Effector memory CD4-positive, alpha-beta T cell (primary cell): ENCODE results near the gene STRN3.
"Not testable (repeated sequence)": the region's sequence is repeated elsewhere in the genome, so short reads cannot be mapped to it uniquely, and the experiment has no call there.

Experiments used
- DNase-seq, 3 donors: peaks; one replicate each; pipeline ENCODE4 v3.0.0-alpha.2; 2020
- H3K27ac ChIP-seq: 2 replicates; pipeline ENCODE4 v1.7.0; 2013; ENCODE audit warnings: mild to moderate bottlenecking, low read length, moderate library complexity; ENCODE audit not compliant: insufficient read depth, poor library complexity, severe bottlenecking
- H3K27me3 ChIP-seq: replicated peaks from 2 replicates; pipeline ENCODE4 v1.7.0; 2013; ENCODE audit warnings: mild to moderate bottlenecking, low read length; ENCODE audit not compliant: insufficient read depth, control insufficient read depth, poor library complexity, severe bottlenecking
- H3K36me3 ChIP-seq: 2 replicates; pipeline ENCODE4 v1.7.0; 2013; ENCODE audit warnings: mild to moderate bottlenecking, low read length, moderate library complexity; ENCODE audit not compliant: control insufficient read depth, insufficient read depth
- H3K4me1 ChIP-seq: 2 replicates; pipeline ENCODE4 v1.7.0; 2013; ENCODE audit warnings: low read length, mild to moderate bottlenecking; ENCODE audit not compliant: control insufficient read depth, insufficient read depth, poor library complexity, severe bottlenecking
- H3K4me3 ChIP-seq: 2 replicates; pipeline ENCODE4 v1.7.0; 2013; ENCODE audit warnings: low read length, low read depth, mild to moderate bottlenecking; ENCODE audit not compliant: insufficient read depth, poor library complexity, severe bottlenecking
- H3K9me3 ChIP-seq: 2 replicates; pipeline ENCODE4 v1.7.0; 2013; ENCODE audit warnings: mild to moderate bottlenecking, low read length, moderate library complexity; ENCODE audit not compliant: control insufficient read depth

STRN3 gene

DNA sequence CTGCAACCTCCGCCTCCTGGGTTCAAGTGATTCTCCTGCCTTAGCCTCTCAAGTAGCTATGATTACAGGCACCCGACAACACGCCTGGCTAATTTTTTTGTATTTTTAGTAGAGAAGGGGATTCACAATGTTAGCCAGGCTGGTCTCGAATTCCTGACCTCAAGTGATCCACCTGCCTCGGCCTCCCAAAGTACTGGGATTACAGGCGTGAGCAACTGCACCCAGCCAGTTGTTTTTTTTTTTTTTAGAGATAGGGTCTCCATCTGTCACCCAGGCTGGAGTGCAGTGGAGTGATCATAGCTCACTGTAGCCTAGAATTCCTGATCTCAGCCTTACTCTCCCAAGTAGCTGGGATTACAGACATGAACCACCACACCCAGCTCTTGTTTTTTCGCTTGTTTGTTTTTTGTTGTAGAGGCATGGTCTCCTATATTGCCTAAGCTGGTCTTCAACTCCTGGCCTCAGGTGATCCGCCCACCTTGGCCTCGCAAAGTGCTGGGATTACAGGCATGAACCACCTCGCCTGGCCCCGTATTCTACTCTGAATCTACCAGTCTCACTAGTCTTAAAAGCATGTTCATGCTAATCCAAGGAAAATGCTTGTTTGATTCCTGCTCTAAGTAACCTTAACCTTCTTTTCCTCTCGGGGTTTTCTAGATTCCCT, 31.7 kb upstream of the STRN3 start:
- Histone ChIP-seq H3K4me3 (no peak overlapping the region), H3K36me3 (no peaks in the 10 kb centered on the region), H3K4me1 (no peaks in the 10 kb centered on the region), H3K27ac (no peak overlapping the region), H3K9me3 (no peaks in the 10 kb centered on the region), H3K27me3 (no peaks in the 10 kb centered on the region)
- no peak for DNase-seq

DNA sequence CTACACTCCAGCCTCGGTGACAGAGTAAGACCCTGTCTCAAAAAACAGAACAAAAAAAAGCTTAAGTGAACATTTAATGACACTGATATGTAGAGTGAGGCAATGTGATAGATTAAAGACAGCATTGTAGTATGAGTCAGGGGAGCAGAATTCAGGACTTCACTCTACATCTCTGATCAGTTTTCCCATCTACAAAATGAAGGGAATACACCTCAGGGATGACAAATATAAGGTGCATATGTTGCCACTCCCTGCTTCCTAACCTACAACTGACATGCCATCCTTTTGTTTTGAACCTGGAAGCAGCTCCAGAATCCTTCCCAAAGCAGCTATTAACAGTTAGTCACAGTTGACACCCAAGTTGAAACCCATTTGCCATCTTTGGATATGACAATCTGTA, 30.9 kb upstream of the STRN3 start:
- Histone ChIP-seq H3K36me3 (no peaks in the 10 kb centered on the region), H3K4me3 (no peak overlapping the region), H3K27ac (no peak overlapping the region), H3K4me1 (no peaks in the 10 kb centered on the region), H3K9me3 (no peaks in the 10 kb centered on the region), H3K27me3 (no peaks in the 10 kb centered on the region)
- no peak for DNase-seq

DNA sequence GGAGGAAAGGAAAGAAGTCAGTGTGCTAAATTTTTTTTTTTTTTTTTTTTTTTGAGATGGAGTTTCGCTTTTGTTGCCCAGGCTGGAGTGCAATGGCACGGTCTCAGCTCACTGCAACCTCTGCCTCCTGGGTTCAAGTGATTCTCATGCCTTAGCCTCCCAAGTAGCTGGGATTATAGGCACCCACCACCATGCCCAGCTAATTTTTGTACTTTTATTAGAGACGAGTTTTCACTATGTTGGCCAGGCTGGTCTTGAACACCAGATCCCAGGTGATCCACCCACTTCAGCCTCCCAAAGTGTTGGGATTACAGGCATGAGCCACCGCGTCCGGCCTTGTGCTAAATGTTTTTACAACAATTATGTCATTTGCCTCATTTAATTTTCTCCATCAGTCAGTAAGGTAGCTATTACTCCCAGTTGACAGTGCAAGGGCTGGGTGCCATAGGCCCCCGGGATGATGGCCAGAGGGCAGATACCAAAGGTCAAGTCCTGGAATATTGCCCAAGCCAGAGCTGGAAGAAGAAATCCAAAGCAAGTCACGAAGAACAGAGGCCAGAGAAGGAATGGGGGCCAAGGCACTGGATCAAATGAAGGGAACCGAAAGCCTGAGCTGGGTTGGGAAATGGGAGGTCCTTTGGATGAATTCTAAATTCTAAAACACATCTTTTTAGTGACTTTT, 26.9 kb upstream of the STRN3 start:
- not testable (repeated sequence) for DNase-seq, H3K4me1 ChIP-seq, H3K27me3 ChIP-seq, H3K4me3 ChIP-seq, H3K36me3 ChIP-seq, H3K27ac ChIP-seq, H3K9me3 ChIP-seq

DNA sequence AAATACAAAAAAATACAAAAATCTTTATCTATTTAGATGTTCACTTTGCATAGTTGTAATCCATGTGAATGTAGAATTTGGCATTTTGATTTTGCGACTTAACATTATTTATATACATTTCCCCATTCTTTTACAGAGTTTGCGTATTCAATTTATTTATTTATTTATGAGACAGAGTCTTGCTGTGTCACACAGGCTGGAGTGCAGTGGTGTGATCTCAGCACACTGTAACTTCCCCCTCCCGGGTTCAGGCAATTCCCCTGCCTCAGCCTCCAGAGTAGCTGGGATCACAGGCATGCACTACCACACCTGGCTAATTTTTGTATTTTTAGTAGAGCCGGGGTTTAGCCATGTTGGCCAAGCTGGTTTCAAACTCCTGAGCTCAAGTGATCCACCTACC, 25.3 kb upstream of the STRN3 start:
- H3K27ac ChIP-seq: no peak overlapping the region
- no peak overlapping the region for H3K4me3 ChIP-seq
- no peaks in the 10 kb centered on the region for H3K36me3 ChIP-seq
- no peaks in the 10 kb centered on the region for H3K4me1 ChIP-seq
- no peaks in the 10 kb centered on the region for H3K27me3 ChIP-seq
- DNase-seq: no peak
- H3K9me3 ChIP-seq: no peaks in the 10 kb centered on the region

DNA sequence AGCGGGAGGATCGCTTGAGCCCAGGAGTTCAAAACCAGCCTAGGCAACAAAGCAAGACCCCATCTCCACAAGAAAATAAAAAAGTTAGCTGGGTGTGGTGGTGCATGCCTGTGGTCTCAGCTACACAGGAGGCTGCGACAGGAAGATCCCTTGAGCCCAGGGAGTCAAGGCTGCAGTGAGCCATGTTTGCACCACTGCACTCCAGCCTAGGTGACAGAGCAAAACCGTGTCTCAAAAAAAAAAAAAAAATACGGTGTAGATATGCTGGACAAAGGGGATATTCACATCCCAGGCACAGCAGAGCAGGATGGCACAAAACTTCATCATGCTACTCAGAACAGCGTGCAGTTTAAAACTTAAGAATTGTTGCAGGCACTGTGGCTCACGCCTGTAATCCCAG, 24.8 kb upstream of the STRN3 start:
- no peaks in the 10 kb centered on the region for H3K4me1 ChIP-seq
- no peaks in the 10 kb centered on the region for H3K36me3 ChIP-seq

DNA sequence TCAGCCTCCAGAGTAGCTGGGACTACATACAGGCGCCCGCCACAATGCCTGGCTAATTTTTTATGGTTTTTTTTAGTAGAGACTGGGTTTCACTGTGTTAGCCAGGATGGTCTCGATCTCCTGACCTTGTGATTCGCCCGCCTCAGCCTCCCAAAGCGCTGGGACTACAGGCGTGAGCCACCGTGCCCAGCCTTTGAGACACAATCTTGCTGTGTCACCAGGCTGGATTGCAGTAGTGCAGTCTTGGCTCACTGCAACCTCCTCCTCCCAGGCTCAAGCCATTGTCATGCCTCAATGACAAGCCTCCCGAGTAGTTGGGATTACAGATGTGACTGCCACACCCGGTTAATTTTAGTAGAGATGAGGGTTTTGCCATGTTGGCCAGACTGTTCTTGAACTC, 21.3 kb upstream of the STRN3 start:
- no peak overlapping the region for H3K27ac ChIP-seq
- H3K36me3 ChIP-seq: no peaks in the 10 kb centered on the region
- no peaks in the 10 kb centered on the region for H3K4me1 ChIP-seq
- DNase-seq: no peak
- no peak overlapping the region for H3K4me3 ChIP-seq
- no peaks in the 10 kb centered on the region for H3K9me3 ChIP-seq
- no peaks in the 10 kb centered on the region for H3K27me3 ChIP-seq

More for the DNA sequence above, 24.8 kb upstream of the STRN3 start:
- H3K4me3 ChIP-seq: no peak overlapping the region
- DNase-seq: no peak
- no peak overlapping the region for H3K27ac ChIP-seq
- H3K27me3 ChIP-seq: no peaks in the 10 kb centered on the region
- H3K9me3 ChIP-seq: no peaks in the 10 kb centered on the region

DNA sequence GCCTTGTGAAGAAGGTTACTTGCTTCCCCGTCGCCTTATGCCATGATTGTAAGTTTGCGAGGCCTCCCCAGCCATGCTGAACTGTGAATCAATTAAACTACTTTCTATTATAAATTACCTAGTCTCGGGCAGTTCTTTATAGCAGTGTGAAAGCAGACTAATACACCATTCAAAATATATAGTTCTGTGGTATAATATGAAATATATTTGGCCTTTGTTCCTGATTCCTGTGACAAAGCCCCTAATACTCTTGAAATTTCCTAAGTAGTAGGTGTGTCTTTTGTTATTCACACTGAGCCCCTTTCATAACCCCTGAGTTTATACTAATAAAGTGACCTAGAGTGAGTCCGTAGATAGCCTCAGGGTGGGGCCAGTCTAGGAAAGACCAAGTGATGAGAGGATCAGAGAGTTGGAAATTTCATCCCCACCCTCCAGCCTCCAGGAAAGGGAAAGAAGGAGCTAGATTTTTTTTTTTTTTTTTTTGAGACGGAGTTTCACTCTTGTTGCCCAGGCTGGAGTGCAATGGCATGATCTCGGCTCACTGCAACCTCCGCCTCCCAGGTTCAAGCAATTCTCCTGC, 19.4 kb upstream of the STRN3 start:
- H3K27ac ChIP-seq: no peak overlapping the region
- no peaks in the 10 kb centered on the region for H3K27me3 ChIP-seq
- no peaks in the 10 kb centered on the region for H3K4me1 ChIP-seq
- DNase-seq: no peak
- no peaks in the 10 kb centered on the region for H3K36me3 ChIP-seq
- no peak overlapping the region for H3K4me3 ChIP-seq
- no peaks in the 10 kb centered on the region for H3K9me3 ChIP-seq

DNA sequence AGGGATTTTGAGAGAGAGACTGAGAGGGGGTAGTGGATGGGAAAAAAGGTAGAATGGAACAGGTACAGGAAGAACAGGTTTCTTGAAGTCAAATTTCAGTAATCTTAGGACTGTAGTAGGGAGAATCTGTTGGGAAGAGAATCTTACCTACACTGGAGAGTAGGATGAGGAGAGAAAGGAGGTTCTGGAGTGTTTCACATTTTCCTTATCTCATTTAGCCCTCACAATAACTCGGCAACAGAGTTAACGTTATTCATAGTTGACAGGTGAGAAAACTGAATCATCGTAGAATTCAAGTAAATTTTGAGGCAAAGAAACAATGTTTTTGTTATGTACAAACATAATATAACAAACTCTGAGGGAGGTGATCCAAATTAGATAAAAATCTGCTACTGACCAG, 17.2 kb upstream of the STRN3 start:
- H3K36me3 ChIP-seq: peaks cover 1% of the 10 kb centered on the region
- no peaks in the 10 kb centered on the region for H3K27me3 ChIP-seq
- no peak for DNase-seq
- no peak overlapping the region for H3K4me3 ChIP-seq
- H3K27ac ChIP-seq: no peak overlapping the region
- H3K4me1 ChIP-seq: no peaks in the 10 kb centered on the region
- H3K9me3 ChIP-seq: no peaks in the 10 kb centered on the region

DNA sequence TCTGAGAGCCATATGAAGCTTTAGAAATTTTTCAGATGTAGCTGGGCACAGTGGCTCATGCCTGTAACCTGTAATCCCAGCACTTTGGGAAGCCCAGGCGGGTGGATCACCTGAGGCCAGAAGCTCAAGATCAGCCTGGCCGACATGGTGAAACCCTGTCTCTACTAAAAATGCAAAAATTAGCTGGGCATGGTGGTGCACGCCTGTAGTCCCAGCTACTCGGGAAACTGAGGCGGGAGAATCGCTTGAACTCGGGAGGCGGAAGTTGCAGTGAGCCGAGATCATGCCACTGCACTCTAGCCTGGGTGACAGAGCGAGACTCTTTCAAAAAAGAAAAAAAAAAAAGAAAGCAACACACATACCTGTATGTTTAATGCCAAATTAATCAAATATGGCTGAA, 16.7 kb upstream of the STRN3 start:
- not testable (repeated sequence) for H3K4me3 ChIP-seq, DNase-seq, H3K36me3 ChIP-seq, H3K9me3 ChIP-seq, H3K27me3 ChIP-seq, H3K4me1 ChIP-seq, H3K27ac ChIP-seq

DNA sequence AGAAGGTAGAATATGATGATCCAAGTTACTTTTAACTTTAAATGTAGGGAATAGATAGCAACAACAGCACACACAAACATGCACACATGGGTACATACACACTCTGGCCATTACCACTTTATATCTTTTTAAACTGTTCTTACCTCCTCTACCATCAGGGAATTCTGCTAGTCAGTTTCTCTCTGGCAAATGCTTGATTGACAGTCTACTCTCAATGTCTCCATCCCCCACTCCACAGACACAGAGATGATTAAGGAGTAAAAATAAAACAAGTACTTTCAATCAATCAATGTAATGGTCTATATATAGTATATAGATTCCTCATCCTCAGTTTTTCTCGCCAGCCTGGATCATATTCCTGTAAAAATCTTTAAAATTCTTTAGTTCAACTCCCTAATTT, 16.1 kb upstream of the STRN3 start:
- DNase-seq: no peak
- Histone ChIP-seq H3K36me3 (peaks cover 11% of the 10 kb centered on the region), H3K4me1 (no peaks in the 10 kb centered on the region), H3K9me3 (no peaks in the 10 kb centered on the region), H3K4me3 (no peak overlapping the region), H3K27me3 (no peaks in the 10 kb centered on the region), H3K27ac (no peak overlapping the region)
